Body of pancreas (tissue), 4 donors: ENCODE results near the gene TMEM43. TPM values are rescaled to one million over a fixed set of nuclear protein-coding genes. Genes with fewer than 3 reads are reported as not detected.

Experiments
- ATAC-seq: fragments of 150-250 bp; one replicate; pipeline ENCODE4 v1.9.1; 2016
- DNase-seq, 4 donors: peaks; one replicate each; pipeline ENCODE4 v3.0.0-alpha.2; 2019
- H3K27ac ChIP-seq, 4 donors: fragments of 200-600 bp; sonication (generic); 1 replicate in 3 of 4; 2 replicates in 1 of 4; pipeline versions ENCODE4 v1.5.1 to v1.6.1; 2016 to 2019; ENCODE audit warnings: mild to moderate bottlenecking in 1 of 4, mixed read lengths in 1 of 4, moderate library complexity in 1 of 4
- H3K27me3 ChIP-seq, 2 donors: fragments of 200-600 bp; sonication (generic); one replicate each; pipeline ENCODE4 v1.6.0; 2016; ENCODE audit warnings: mild to moderate bottlenecking in 1 of 2
- H3K36me3 ChIP-seq, 2 donors: fragments of 200-600 bp; sonication (generic); replicated peaks in 1 of 2; 2 replicates each; pipeline ENCODE4 v1.5.1; 2016; ENCODE audit warnings: low read depth in 2 of 2; ENCODE audit not compliant: insufficient read depth in 1 of 2
- H3K4me1 ChIP-seq: fragments of 200-600 bp; sonication (generic); one replicate; pipeline ENCODE4 v1.6.0; 2016
- H3K4me3 ChIP-seq, 2 donors: fragments of 200-600 bp; sonication (generic); 1 replicate in 1 of 2; 2 replicates in 1 of 2; pipeline ENCODE4 v1.5.1; 2016 to 2019
- H3K9me3 ChIP-seq, 3 donors: fragments of 200-600 bp; sonication (generic); 1 replicate in 2 of 3; 2 replicates in 1 of 3; pipeline ENCODE4 v1.5.1; 2016
- POLR2A ChIP-seq, 3 donors: fragments of 450-650 bp; IDR thresholded peaks; one replicate each; pipeline ENCODE4 v1.6.1; 2016; ENCODE audit warnings: antibody characterized with exemption in 3 of 3, mild to moderate bottlenecking in 2 of 3
- WGBS, 2 donors: methylation state at CpG; one replicate each; pipeline ENCODE4 v1.1.5; 2017; 5-methylcytosine and 5-hydroxymethylcytosine counted together
- intact Hi-C: fragments of 100-400 bp; cut with DNase I; formaldehyde crosslinking; loops from one replicate; pipeline ENCODE4 v1.15.1; 2023
- total RNA-seq, 2 donors: library from RNA; depleted of rRNA; stranded (reverse); fragments of >200 nt; gene quantifications; one replicate each; pipeline ENCODE4 v1.1.0, GENCODE V29; 2016
- TF ChIP-seq, protein P1 (sequence below), 7 experiments: fragments of 450-650 bp in 4 of 7; fragments of 200-600 bp in 3 of 7; sonication (generic) in 3 of 7; IDR thresholded peaks; one replicate each; pipeline ENCODE4 v1.5.1; 2016 to 2019; ENCODE audit warnings: antibody characterized with exemption in 7 of 7

The TMEM43 gene
- total RNA-seq, 2 donors from 2014 or later, result 21.8 to 38.4 TPM

DNA sequence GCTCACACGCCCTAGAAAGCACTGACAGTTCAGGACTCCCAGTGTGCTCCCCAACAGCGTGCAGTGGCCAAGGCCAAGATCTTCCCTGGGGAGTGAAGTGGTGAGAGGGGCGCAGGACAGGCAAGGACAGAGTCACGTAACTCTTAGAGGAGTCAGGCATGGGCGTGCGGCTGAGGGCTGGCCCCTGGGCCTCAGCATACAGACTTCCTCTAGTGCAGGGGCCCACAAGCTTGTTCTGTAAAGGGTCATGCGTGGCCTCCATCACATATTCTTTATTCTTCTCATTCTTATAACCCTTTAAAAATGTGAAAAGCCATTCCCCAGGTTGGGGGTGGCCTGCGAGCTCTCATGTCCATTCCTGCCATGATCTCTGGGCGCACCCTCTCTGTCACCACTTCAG, 25.2 kb downstream of the TMEM43 start:
- TF ChIP-seq POLR2A (IDR thresholded peaks at IDR 0.05), result no peak
- TF ChIP-seq, protein P1, sequence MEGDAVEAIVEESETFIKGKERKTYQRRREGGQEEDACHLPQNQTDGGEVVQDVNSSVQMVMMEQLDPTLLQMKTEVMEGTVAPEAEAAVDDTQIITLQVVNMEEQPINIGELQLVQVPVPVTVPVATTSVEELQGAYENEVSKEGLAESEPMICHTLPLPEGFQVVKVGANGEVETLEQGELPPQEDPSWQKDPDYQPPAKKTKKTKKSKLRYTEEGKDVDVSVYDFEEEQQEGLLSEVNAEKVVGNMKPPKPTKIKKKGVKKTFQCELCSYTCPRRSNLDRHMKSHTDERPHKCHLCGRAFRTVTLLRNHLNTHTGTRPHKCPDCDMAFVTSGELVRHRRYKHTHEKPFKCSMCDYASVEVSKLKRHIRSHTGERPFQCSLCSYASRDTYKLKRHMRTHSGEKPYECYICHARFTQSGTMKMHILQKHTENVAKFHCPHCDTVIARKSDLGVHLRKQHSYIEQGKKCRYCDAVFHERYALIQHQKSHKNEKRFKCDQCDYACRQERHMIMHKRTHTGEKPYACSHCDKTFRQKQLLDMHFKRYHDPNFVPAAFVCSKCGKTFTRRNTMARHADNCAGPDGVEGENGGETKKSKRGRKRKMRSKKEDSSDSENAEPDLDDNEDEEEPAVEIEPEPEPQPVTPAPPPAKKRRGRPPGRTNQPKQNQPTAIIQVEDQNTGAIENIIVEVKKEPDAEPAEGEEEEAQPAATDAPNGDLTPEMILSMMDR (IDR thresholded peaks at IDR 0.05), result no peak
- Histone ChIP-seq H3K9me3 (no peaks in the 10 kb centered on the region), H3K36me3 (peaks cover 0 to 16% of the 10 kb centered on the region in 2 donors), H3K4me3 (no peak overlapping the region), H3K4me1 (peaks cover 7% of the 10 kb centered on the region), H3K27me3 (no peaks in the 10 kb centered on the region), H3K27ac (no peak overlapping the region)
- ATAC-seq (no peak), DNase-seq (no peak)
- intact Hi-C loops, result no loop called here
- 96 to 97% methylated on average over 8 to 9 of the region's 9 CpGs for WGBS, 2 donors

DNA sequence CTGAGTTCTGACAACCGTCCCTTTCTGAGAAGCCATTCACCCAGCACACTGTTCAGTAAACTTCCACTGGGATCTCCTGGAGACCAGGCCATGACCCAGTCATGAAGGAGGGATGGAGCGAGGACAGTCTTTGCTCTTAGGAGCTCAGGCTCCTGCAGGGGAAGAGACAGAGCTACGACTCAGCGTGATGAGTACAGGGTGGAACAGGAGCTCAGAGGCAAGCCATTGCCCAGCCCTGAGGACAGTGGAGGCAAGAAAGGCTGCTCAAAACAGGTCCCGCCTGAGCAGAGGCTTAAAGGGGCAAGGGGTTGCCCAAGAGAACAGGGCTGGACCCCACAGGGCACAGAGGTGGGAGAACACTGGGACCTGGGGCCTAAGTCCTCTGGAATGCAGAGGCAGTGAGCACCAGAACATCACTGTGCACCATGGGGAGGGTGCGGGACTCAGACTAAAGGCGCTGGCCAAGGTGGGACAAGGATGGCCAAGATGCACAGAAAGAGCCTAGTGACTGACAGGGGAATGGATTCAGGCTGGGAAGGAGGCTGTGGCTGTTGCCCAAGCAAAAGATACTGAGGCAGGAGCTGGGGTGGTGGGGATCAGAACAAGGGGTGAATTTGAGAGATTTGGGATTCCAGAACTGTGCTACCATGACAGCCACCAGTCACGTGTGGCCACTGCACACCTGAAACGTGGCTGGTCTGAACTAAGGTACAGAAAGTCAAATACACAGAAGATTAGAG, 25.8 kb downstream of the TMEM43 start:
- TF ChIP-seq, protein P1 (IDR thresholded peaks at IDR 0.05), result no peak
- TF ChIP-seq POLR2A (IDR thresholded peaks at IDR 0.05), result no peak
- no peak for ATAC-seq
- intact Hi-C loops, result no loop called here
- H3K36me3 ChIP-seq, result peaks cover 0 to 16% of the 10 kb centered on the region in 2 donors
- WGBS, 2 donors, result 91 to 96% methylated on average over 9 of the region's 9 CpGs
- peaks cover 1% of the 10 kb centered on the region for H3K4me1 ChIP-seq
- DNase-seq, result no peak
- H3K4me3 ChIP-seq, result no peak overlapping the region
- no peak overlapping the region for H3K27ac ChIP-seq
- no peaks in the 10 kb centered on the region for H3K9me3 ChIP-seq
- no peaks in the 10 kb centered on the region for H3K27me3 ChIP-seq

DNA sequence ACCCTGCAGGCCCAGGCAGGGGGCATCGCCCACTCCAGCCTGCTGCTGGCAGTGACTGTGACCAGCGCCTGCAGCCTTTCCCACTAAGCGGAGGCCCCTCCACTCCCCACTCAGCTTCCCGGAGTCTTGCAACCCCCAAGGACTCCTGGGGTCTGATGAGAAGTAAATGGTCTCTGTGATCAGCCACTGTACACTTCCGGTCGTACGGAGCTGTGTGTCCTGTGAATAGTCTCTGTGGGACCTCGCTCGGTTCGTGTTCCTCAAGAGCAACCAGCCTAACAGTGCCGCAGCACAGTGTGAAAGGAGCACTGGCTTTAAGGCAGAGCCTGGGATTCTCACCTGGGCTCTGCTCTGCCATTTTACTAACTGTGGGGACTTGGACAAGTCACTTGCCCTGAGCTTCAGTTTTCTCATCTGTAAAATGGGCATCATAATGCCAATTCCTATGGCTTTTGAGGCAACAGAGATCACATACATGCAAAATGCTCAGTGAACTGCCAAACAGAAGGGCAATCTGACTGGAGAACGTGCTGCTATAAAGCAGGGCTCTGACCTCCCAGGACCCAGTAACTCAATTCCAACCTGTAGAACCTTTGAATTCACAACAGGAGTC, 26.7 kb downstream of the TMEM43 start:
- TF ChIP-seq, protein P1 (IDR thresholded peaks at IDR 0.05), result no peak
- no peak for TF ChIP-seq POLR2A (IDR thresholded peaks at IDR 0.05)
- Histone ChIP-seq H3K27ac (no peak overlapping the region), H3K36me3 (peaks cover 0 to 21% of the 10 kb centered on the region in 2 donors), H3K9me3 (no peaks in the 10 kb centered on the region), H3K27me3 (no peaks in the 10 kb centered on the region), H3K4me3 (no peak overlapping the region), H3K4me1 (no peaks in the 10 kb centered on the region)
- intact Hi-C loops, result no loop called here
- 87 to 97% methylated on average over 10 to 12 of the region's 12 CpGs for WGBS, 2 donors
- DNase-seq (no peak), ATAC-seq (no peak)

DNA sequence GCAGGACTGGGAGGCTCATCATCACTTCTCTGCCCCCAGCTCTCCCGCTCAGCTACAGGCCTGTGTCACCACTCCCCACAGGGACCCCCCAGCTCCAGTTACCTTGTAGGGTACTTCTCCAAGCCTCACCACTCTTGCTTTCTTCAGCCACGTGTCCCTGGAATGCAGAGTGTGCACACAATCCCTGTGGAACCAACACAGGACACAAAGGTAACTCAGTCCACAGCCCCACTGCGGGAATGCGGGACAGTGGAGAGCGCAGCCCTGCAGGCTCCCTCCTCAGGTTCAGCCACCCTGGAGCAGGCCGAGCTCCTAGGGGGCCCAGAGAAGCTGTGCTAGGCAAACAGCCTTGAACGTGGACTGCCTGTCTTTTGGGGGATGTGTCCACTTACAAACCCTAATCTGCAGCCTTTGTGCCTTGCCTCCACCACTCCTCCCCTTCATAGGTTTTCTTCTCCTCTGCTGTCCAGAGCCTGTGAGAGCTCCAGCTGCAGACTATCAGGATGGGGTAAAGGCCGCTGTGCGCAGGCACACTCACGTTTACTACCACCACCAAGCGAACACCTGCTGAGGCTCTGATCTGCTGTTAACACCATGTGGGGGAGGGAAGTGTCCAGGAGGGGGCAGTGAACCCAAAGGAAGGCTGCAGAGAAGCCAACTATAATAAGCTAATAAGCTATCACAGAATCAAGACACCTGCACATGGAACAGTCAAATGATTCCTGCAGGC, 27.5 kb downstream of the TMEM43 start:
- ATAC-seq (no peak), DNase-seq (no peak)
- intact Hi-C loops, result no loop called here
- no peaks in the 10 kb centered on the region for H3K4me1 ChIP-seq
- peaks cover 0 to 25% of the 10 kb centered on the region in 2 donors for H3K36me3 ChIP-seq
- TF ChIP-seq POLR2A (IDR thresholded peaks at IDR 0.05), result no peak
- WGBS, 2 donors, result 89 to 93% methylated on average over 11 of the region's 11 CpGs
- no peak overlapping the region for H3K4me3 ChIP-seq
- no peaks in the 10 kb centered on the region for H3K27me3 ChIP-seq
- no peaks in the 10 kb centered on the region for H3K9me3 ChIP-seq
- H3K27ac ChIP-seq, result no peak overlapping the region

DNA sequence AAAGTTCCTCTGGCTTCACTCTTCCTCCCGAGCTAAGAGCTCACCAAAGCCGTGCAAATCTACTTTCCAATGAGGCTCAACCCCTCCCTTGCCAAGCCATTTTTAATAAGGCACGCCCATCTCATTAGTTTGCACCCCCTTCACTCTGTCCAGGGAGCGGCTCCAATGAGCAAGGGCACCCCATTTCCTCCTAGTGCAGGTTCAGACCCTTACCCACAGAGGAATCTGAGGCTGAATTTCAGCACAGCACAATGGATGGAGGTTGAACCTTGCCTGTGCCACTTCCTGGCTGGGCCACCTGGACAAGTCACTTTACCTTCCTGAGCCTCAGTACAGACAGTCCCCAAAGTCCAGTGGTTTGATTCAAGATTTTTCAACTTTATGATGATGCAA, 28.1 kb downstream of the TMEM43 start:
- H3K9me3 ChIP-seq, result no peaks in the 10 kb centered on the region
- no peak overlapping the region for H3K4me3 ChIP-seq
- DNase-seq (no peak), ATAC-seq (no peak)
- H3K27me3 ChIP-seq, result no peaks in the 10 kb centered on the region
- 87 to 88% methylated on average over 4 of the region's 4 CpGs for WGBS, 2 donors
- intact Hi-C loops, result no loop called here
- H3K36me3 ChIP-seq, result peaks cover 0 to 27% of the 10 kb centered on the region in 2 donors
- H3K4me1 ChIP-seq, result no peaks in the 10 kb centered on the region
- TF ChIP-seq POLR2A (IDR thresholded peaks at IDR 0.05), result no peak
- TF ChIP-seq, protein P1 (IDR thresholded peaks at IDR 0.05), result no peak
- no peak overlapping the region for H3K27ac ChIP-seq
